Adrenal gland (tissue), 5 donors: ENCODE data around the gene RPL13.

Source experiments
- POLR2A ChIP-seq, 2 donors: fragments of 450-650 bp; IDR thresholded peaks; one replicate each; pipeline ENCODE4 v1.6.1; 2017; ENCODE audit warnings: antibody characterized with exemption in 2 of 2, mild to moderate bottlenecking in 2 of 2, moderate library complexity in 1 of 2
- TF ChIP-seq, protein P1 (sequence below), 6 experiments: fragments of 450-650 bp in 4 of 6; fragments of 200-600 bp in 2 of 6; sonication (generic) in 1 of 6; IDR thresholded peaks; 1 replicate in 5 of 6; 2 replicates in 1 of 6; pipeline versions ENCODE4 v1.5.1 to v1.8.0; 2016 to 2021; ENCODE audit warnings: antibody characterized with exemption in 6 of 6, mild to moderate bottlenecking in 2 of 6, moderate library complexity in 1 of 6
- donor health status: DM: no; HTN: no; CAD: no.

DNA sequence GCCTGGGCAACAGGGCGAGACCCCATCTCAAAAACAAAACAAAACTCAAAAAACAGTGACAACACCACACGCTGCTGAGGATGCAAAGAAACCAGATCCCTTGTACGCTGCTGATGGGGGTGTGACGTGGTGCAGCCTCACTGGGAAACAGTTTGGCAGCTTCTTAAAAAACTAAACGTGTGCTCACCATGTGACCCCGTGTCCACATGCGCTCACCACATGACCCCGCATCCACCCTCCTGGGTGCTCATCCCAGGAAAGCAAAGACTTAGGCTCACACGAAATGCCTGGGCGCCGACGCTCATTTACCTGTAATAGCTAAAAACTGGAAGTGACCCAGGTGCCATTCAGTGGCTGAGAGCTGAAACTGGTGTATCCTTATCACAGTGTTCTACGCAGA, 19.9 kb upstream of the RPL13 start:
- no peak for TF ChIP-seq POLR2A (IDR thresholded peaks at IDR 0.05)
- TF ChIP-seq, protein P1, sequence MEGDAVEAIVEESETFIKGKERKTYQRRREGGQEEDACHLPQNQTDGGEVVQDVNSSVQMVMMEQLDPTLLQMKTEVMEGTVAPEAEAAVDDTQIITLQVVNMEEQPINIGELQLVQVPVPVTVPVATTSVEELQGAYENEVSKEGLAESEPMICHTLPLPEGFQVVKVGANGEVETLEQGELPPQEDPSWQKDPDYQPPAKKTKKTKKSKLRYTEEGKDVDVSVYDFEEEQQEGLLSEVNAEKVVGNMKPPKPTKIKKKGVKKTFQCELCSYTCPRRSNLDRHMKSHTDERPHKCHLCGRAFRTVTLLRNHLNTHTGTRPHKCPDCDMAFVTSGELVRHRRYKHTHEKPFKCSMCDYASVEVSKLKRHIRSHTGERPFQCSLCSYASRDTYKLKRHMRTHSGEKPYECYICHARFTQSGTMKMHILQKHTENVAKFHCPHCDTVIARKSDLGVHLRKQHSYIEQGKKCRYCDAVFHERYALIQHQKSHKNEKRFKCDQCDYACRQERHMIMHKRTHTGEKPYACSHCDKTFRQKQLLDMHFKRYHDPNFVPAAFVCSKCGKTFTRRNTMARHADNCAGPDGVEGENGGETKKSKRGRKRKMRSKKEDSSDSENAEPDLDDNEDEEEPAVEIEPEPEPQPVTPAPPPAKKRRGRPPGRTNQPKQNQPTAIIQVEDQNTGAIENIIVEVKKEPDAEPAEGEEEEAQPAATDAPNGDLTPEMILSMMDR (IDR thresholded peaks at IDR 0.05): no peak
